ENCODE measurements around the gene ICOS. TPM values are rescaled to one million over a fixed set of nuclear protein-coding genes. Genes with fewer than 3 reads are reported as not detected.
A peak's percentile ranks its signal among the peaks of the same experiment; 100 is the strongest.

ICOS gene
- total and polyA plus RNA-seq, 9 donors = 0.05 to 0.40 (median 0.11) TPM; not detected in 4

DNA sequence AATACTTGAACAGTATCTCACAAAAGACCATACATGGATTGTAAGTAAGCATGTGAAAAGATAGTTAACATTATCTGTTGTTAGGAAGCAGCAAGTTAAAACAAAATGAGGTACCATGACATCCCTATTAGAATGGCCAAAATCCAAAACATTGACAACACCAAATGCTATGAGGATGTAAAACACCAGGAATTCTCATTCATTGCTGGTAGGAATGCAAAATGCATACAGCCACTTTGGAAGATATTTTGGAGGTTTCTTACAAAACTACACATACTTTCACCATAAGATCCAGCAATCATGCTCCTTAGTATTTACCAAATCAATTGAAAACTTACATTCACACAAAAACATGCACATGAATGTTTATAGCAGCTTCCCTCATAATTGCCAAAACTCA, 30.9 kb upstream of the ICOS start:
- intact Hi-C loops (cut with DNase I) = no loop called here
- no peak overlapping the region for H3K4me3 ChIP-seq
- H3K27ac ChIP-seq = no peak overlapping the region
- no peak for DNase-seq
- no peaks in the 10 kb centered on the region for H3K27me3 ChIP-seq
- H3K9me3 ChIP-seq = no peaks in the 10 kb centered on the region
- no peaks in the 10 kb centered on the region for H3K4me1 ChIP-seq (ENCODE audit: insufficient read depth)
- no peaks in the 10 kb centered on the region for H3K36me3 ChIP-seq
- TF ChIP-seq, protein P1, sequence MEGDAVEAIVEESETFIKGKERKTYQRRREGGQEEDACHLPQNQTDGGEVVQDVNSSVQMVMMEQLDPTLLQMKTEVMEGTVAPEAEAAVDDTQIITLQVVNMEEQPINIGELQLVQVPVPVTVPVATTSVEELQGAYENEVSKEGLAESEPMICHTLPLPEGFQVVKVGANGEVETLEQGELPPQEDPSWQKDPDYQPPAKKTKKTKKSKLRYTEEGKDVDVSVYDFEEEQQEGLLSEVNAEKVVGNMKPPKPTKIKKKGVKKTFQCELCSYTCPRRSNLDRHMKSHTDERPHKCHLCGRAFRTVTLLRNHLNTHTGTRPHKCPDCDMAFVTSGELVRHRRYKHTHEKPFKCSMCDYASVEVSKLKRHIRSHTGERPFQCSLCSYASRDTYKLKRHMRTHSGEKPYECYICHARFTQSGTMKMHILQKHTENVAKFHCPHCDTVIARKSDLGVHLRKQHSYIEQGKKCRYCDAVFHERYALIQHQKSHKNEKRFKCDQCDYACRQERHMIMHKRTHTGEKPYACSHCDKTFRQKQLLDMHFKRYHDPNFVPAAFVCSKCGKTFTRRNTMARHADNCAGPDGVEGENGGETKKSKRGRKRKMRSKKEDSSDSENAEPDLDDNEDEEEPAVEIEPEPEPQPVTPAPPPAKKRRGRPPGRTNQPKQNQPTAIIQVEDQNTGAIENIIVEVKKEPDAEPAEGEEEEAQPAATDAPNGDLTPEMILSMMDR (IDR thresholded peaks at IDR 0.05) = no peak
- TF ChIP-seq POLR2A (IDR thresholded peaks at IDR 0.05) (no peak), EP300 (IDR thresholded peaks at IDR 0.05) (no peak)

DNA sequence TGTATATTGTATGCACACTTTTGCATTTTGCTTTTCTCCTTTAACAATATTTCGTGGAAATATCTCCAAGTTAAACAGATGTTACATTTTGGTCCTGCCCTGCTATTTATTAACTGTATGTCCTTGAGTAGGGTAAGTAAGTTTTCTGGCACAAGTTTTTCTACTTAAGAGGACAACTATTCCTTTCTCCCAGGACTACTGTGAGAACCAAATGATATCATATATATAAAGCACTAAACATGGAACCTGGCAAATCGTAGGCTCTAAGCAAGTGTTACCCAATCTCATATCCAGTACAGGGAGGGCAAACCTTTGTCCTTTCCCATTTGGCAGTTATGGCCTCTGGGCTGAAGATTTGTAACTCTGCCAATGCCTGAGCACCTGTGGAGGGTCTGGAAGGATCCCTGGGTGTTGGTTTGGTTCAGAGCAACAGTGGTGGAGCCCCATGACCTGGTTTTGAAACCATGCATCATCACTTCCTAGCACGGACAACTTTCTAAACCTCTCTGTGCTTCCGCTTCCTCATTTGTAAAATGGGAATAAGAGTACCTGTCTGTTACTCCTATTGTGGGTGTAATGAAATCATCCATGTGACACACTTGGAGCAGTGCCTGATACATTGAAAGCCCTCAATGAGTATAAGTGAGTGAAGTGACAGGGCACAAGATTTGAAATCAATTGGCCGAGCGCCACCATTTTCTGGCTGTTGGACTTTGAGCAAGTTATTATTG, 28.3 kb upstream of the ICOS start:
- H3K4me3 ChIP-seq = no peak overlapping the region
- H3K27me3 ChIP-seq = no peaks in the 10 kb centered on the region
- intact Hi-C loops (cut with DNase I) = no loop called here
- H3K4me1 ChIP-seq (ENCODE audit: insufficient read depth) = no peaks in the 10 kb centered on the region
- DNase-seq = no peak
- no peak overlapping the region for H3K27ac ChIP-seq
- no peaks in the 10 kb centered on the region for H3K36me3 ChIP-seq
- WGBS, 3 donors = 73 to 76% (median 76%) methylated on average over 6 of the region's 6 CpGs
- no peaks in the 10 kb centered on the region for H3K9me3 ChIP-seq
- TF ChIP-seq, protein P1 (IDR thresholded peaks at IDR 0.05) = no peak
- TF ChIP-seq EP300 (IDR thresholded peaks at IDR 0.05) (no peak), POLR2A (IDR thresholded peaks at IDR 0.05) (no peak)

DNA sequence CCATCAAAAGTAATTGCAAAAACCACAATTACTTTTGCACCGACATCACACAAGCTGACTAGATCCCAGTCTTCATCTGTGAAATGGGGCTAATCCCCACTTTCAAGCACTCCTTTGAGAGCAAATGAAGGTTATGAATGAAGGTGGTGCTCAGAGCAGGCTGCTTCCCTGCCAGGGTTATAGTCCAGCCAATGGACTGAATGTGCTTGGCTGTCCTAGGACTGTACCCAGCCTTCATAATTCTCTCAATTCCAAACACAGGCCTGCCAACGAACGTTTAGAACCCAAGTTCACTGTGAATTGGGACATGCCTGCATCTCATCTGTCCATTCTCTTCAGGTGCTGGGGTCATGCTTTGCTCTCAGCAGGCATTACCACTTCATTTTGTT, 27.8 kb upstream of the ICOS start:
- intact Hi-C loops (cut with DNase I) = no loop called here
- no peaks in the 10 kb centered on the region for H3K27me3 ChIP-seq
- 37 to 46% (median 40%) methylated on average over 3 of the region's 3 CpGs for WGBS, 3 donors

DNA sequence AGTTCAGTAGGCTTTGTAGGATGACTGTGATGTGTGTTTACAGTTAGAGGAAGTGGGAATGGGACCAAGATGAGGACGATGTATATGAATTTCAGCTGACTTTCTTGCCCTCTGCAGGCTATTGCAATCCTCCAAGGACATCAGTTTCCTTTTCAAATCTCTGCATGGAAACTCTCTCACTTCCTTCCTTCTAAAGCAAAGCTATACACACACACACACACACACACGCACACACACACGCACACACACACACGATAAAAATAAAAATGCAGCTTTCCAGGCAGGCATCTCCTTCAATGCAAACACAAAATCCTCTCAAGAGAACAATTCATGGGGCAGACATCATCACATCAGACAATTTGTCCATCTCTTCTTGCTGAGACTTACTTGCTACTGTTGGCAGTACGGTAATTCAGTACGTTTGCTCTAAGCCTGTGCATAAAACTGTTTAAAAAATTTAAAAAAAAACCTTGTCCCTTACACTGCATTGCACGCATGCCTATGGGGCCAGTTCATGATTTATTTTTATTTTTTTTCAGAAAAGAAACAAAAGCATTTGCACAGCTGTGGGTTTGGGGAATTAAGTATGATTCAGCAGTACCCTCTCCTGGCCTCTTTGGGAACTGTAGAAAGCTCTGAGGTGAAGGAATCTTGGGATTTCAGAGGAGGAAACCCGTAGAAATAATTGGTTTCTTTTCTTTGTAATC, 27.1 kb upstream of the ICOS start:
- intact Hi-C loops (cut with DNase I) = no loop called here
- H3K27ac ChIP-seq = no peak overlapping the region
- H3K4me1 ChIP-seq (ENCODE audit: insufficient read depth) = no peaks in the 10 kb centered on the region
- no peaks in the 10 kb centered on the region for H3K36me3 ChIP-seq
- DNase-seq = no peak
- H3K9me3 ChIP-seq = no peaks in the 10 kb centered on the region
- TF ChIP-seq EP300 (IDR thresholded peaks at IDR 0.05) (no peak), POLR2A (IDR thresholded peaks at IDR 0.05) (no peak)
- TF ChIP-seq, protein P1 (IDR thresholded peaks at IDR 0.05) = peak in 2 of 3 donors; percentile 19 to 43
- H3K27me3 ChIP-seq = no peaks in the 10 kb centered on the region
- no peak overlapping the region for H3K4me3 ChIP-seq
- 0 to 2% (median 2%) methylated on average over 8 of the region's 8 CpGs for WGBS, 3 donors

More for the DNA sequence above, 27.8 kb upstream of the ICOS start:
- no peak for DNase-seq
- H3K27ac ChIP-seq = no peak overlapping the region
- no peaks in the 10 kb centered on the region for H3K36me3 ChIP-seq
- no peak overlapping the region for H3K4me3 ChIP-seq
- TF ChIP-seq EP300 (IDR thresholded peaks at IDR 0.05) = no peak
- no peak for TF ChIP-seq POLR2A (IDR thresholded peaks at IDR 0.05)
- TF ChIP-seq, protein P1 (IDR thresholded peaks at IDR 0.05) = no peak
- no peaks in the 10 kb centered on the region for H3K9me3 ChIP-seq
- H3K4me1 ChIP-seq (ENCODE audit: insufficient read depth) = no peaks in the 10 kb centered on the region

All from ovary (tissue), 9 donors.